Measurements from ENCODE around the gene UROS. TPM values are rescaled to one million over a fixed set of nuclear protein-coding genes. Genes with fewer than 3 reads are reported as not detected.

The UROS gene
- total and polyA plus RNA-seq, 7 donors = 26.1 to 46.7 (median 35.4) TPM

GRCh38 chr10:125792342-125793300 lies 30.4 kb downstream of the UROS start:
- TF ChIP-seq POLR2AphosphoS5 (IDR thresholded peaks at IDR 0.05) = no peak
- no peak for TF ChIP-seq EP300 (IDR thresholded peaks at IDR 0.05)
- no peak for TF ChIP-seq POLR2A (IDR thresholded peaks at IDR 0.05)
- TF ChIP-seq CTCF (IDR thresholded peaks at IDR 0.05) = no peak
- H3K4me3 ChIP-seq = no peak overlapping the region
- no peaks in the 10 kb centered on the region for H3K4me1 ChIP-seq
- peaks cover 17 to 85% (median 37%) of the 10 kb centered on the region in 4 donors for H3K36me3 ChIP-seq
- WGBS, 2 donors = 90 to 92% methylated on average over 14 of the region's 14 CpGs
- no peak for DNase-seq
- no peaks in the 10 kb centered on the region for H3K9me3 ChIP-seq
- intact Hi-C loops (cut with DNase I) = no loop called here
- no peak overlapping the region for H3K27ac ChIP-seq
- no peaks in the 10 kb centered on the region for H3K27me3 ChIP-seq

GRCh38 chr10:125788156-125789034 lies 34.7 kb downstream of the UROS start:
- peaks cover 7 to 45% (median 23%) of the 10 kb centered on the region in 4 donors for H3K36me3 ChIP-seq
- H3K27ac ChIP-seq = no peak overlapping the region
- H3K4me1 ChIP-seq = no peaks in the 10 kb centered on the region
- no peaks in the 10 kb centered on the region for H3K27me3 ChIP-seq
- TF ChIP-seq EP300 (IDR thresholded peaks at IDR 0.05) = no peak
- no peak for TF ChIP-seq CTCF (IDR thresholded peaks at IDR 0.05)
- no peak for TF ChIP-seq POLR2AphosphoS5 (IDR thresholded peaks at IDR 0.05)
- no peak for TF ChIP-seq POLR2A (IDR thresholded peaks at IDR 0.05)
- 82 to 91% methylated on average over 17 of the region's 17 CpGs for WGBS, 2 donors
- intact Hi-C loops (cut with DNase I) = no loop called here
- DNase-seq = no peak
- H3K4me3 ChIP-seq = no peak overlapping the region
- no peaks in the 10 kb centered on the region for H3K9me3 ChIP-seq

GRCh38 chr10:125785791-125786190 lies 37.3 kb downstream of the UROS start:
- 72 to 74% methylated on average over 9 of the region's 9 CpGs for WGBS, 2 donors
- intact Hi-C loops (cut with DNase I) = no loop called here
- TF ChIP-seq POLR2AphosphoS5 (IDR thresholded peaks at IDR 0.05) (no peak), EP300 (IDR thresholded peaks at IDR 0.05) (no peak), CTCF (IDR thresholded peaks at IDR 0.05) (no peak), POLR2A (IDR thresholded peaks at IDR 0.05) (no peak)
- H3K27me3 ChIP-seq = no peaks in the 10 kb centered on the region
- no peak for DNase-seq
- no peaks in the 10 kb centered on the region for H3K4me1 ChIP-seq
- no peaks in the 10 kb centered on the region for H3K9me3 ChIP-seq
- no peak overlapping the region for H3K27ac ChIP-seq
- no peak overlapping the region for H3K4me3 ChIP-seq
- H3K36me3 ChIP-seq = peaks cover 0 to 22% (median 12%) of the 10 kb centered on the region in 4 donors

- WGBS, 2 donors = 67 to 82% methylated on average over 6 of the region's 6 CpGs
- H3K9me3 ChIP-seq = no peaks in the 10 kb centered on the region
- no peak for DNase-seq
- H3K4me1 ChIP-seq = no peaks in the 10 kb centered on the region
- H3K27ac ChIP-seq = no peak overlapping the region
- no peak overlapping the region for H3K4me3 ChIP-seq
- no peak for TF ChIP-seq CTCF (IDR thresholded peaks at IDR 0.05)
- intact Hi-C loops (cut with DNase I) = no loop called here
- H3K27me3 ChIP-seq = no peaks in the 10 kb centered on the region
- H3K36me3 ChIP-seq = peaks cover 0 to 15% (median 8%) of the 10 kb centered on the region in 4 donors
These were observed 39.1 kb downstream of the UROS start for GRCh38 chr10:125783957-125784356.
